Peyer's patch (tissue), 4 donors: ENCODE results near the gene GADD45GIP1. TPM values are rescaled to one million over a fixed set of nuclear protein-coding genes. Genes with fewer than 3 reads are reported as not detected.
"Not testable (repeated sequence)": the region's sequence is repeated elsewhere in the genome, so short reads cannot be mapped to it uniquely, and the experiment has no call there.

Source experiments
- DNase-seq, 3 donors: peaks; one replicate each; pipeline ENCODE4 v3.0.0-alpha.2; 2017 to 2019
- H3K27ac ChIP-seq, 4 donors: fragments of 200-600 bp; sonication (generic); one replicate each; pipeline ENCODE4 v1.5.1; 2016 to 2019
- H3K27me3 ChIP-seq, 2 donors: fragments of 200-600 bp; sonication (generic); one replicate each; pipeline ENCODE4 v1.5.1; 2019
- H3K36me3 ChIP-seq, 3 donors: fragments of 200-600 bp; sonication (generic); one replicate each; pipeline ENCODE4 v1.5.1; 2016 to 2019
- H3K4me1 ChIP-seq, 4 donors: fragments of 200-600 bp; sonication (generic); one replicate each; pipeline ENCODE4 v1.5.1; 2016 to 2019
- H3K4me3 ChIP-seq, 4 donors: fragments of 200-600 bp; sonication (generic); 1 replicate in 3 of 4; 2 replicates in 1 of 4; pipeline ENCODE4 v1.5.1; 2016 to 2019; ENCODE audit warnings: mild to moderate bottlenecking in 1 of 4
- H3K9me3 ChIP-seq, 4 donors: fragments of 200-600 bp; sonication (generic); one replicate each; pipeline ENCODE4 v1.5.1; 2016 to 2019; ENCODE audit warnings: mild to moderate bottlenecking in 1 of 4
- POLR2A ChIP-seq, 2 donors: fragments of 450-650 bp; IDR thresholded peaks; one replicate each; pipeline ENCODE4 v1.5.1; 2017; ENCODE audit warnings: antibody characterized with exemption in 2 of 2, mild to moderate bottlenecking in 2 of 2, moderate library complexity in 2 of 2
- total RNA-seq, 4 donors: library from RNA; depleted of rRNA; stranded (reverse); fragments of >200 nt; gene quantifications; one replicate each; pipeline ENCODE4 v1.1.0, GENCODE V29; 2016
- TF ChIP-seq, protein P1 (sequence below), 6 experiments: fragments of 450-650 bp in 4 of 6; fragments of 200-600 bp in 2 of 6; sonication (generic) in 1 of 6; IDR thresholded peaks; one replicate each; pipeline ENCODE4 v1.5.1; 2017 to 2019; ENCODE audit warnings: antibody characterized with exemption in 6 of 6, mild to moderate bottlenecking in 3 of 6, moderate library complexity in 1 of 6

GADD45GIP1 gene
- total RNA-seq, 4 donors from 2014 or later: 12.5 to 43.7 (median 15.6) TPM

DNA sequence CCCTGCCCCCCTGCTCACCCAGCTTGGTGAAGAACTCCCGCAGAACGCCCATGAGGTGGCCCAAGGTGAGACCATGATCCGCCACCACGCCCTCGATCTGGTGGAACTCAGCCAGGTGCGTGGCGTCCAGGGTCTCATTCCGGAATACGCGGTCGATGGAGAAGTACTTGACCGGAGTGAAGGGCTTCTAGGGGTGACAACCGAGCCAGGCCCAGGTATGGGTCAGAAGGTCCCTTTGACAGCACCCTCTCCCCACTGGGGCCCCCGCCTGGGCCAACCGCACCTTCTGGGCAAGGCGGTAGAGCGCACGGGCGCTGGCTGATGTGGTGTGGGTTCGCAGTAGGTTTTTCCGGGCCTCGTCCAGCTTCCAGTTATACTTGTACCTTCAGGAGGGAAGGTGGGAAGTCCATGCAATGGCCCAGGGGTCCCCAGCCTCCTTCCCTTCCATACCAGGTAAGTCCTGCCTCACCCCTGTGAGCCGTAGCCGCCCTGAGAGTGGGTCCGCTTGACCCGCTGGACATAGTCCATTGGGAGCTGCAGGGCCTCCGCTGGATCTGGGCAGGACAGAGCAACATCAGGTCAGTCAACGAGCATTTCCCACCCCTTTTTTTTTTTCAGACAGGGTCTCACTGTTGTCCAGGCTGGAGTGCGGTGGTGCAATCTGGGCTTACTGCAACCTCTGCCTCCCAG lies 32.3 kb downstream of the GADD45GIP1 start:
- Histone ChIP-seq H3K27ac (no peak overlapping the region), H3K27me3 (no peaks in the 10 kb centered on the region), H3K4me3 (no peak overlapping the region), H3K4me1 (peaks cover 0 to 7% (median 0%) of the 10 kb centered on the region in 4 donors), H3K36me3 (peaks cover 0 to 74% (median 0%) of the 10 kb centered on the region in 3 donors), H3K9me3 (no peaks in the 10 kb centered on the region)
- no peak for DNase-seq
- TF ChIP-seq POLR2A (IDR thresholded peaks at IDR 0.05): no peak
- TF ChIP-seq, protein P1, sequence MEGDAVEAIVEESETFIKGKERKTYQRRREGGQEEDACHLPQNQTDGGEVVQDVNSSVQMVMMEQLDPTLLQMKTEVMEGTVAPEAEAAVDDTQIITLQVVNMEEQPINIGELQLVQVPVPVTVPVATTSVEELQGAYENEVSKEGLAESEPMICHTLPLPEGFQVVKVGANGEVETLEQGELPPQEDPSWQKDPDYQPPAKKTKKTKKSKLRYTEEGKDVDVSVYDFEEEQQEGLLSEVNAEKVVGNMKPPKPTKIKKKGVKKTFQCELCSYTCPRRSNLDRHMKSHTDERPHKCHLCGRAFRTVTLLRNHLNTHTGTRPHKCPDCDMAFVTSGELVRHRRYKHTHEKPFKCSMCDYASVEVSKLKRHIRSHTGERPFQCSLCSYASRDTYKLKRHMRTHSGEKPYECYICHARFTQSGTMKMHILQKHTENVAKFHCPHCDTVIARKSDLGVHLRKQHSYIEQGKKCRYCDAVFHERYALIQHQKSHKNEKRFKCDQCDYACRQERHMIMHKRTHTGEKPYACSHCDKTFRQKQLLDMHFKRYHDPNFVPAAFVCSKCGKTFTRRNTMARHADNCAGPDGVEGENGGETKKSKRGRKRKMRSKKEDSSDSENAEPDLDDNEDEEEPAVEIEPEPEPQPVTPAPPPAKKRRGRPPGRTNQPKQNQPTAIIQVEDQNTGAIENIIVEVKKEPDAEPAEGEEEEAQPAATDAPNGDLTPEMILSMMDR (IDR thresholded peaks at IDR 0.05): no peak

DNA sequence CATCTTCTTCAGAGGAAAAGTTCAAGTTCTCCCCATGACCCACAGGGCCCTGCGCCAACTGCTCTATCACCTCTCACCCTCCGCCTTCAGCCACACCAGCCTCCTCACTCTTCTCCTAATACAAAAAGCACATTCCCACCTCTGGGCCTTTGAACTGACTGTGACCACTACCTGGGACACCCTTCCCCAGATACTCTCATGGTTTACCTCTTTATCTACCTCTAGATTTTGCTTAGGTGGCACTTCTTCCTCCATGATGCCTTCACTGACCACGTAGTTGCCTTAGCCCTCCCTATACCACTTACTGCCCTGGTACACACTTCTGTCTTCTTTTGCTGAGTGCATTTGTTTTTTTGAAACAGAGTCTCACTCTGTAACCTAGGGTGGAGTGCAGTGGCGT lies 34.1 kb downstream of the GADD45GIP1 start:
- H3K27me3 ChIP-seq: no peaks in the 10 kb centered on the region
- no peak overlapping the region for H3K27ac ChIP-seq
- peaks cover 0 to 57% (median 0%) of the 10 kb centered on the region in 3 donors for H3K36me3 ChIP-seq
- no peak overlapping the region for H3K4me3 ChIP-seq
- peaks cover 0 to 14% (median 0%) of the 10 kb centered on the region in 4 donors for H3K4me1 ChIP-seq
- H3K9me3 ChIP-seq: no peaks in the 10 kb centered on the region
- TF ChIP-seq, protein P1 (IDR thresholded peaks at IDR 0.05): no peak
- no peak for TF ChIP-seq POLR2A (IDR thresholded peaks at IDR 0.05)
- no peak for DNase-seq

DNA sequence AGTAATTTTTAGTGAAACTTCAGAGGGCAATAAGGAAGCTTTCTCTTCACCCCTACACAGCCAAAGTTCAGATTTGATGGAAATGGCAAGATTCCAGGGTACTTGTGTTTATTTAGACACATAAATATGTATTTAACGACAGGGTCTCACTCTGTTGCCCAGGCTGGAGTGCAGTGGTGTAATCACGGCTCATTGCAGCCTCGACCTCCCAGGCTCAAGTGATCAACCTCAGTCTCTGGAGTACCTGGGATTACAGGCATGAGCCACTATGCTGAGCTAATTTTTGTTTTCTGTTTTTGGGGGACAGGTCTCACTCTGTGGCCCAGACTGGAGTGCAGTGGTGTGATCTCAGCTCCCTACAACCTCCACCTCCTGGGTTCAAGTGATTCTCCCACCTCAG lies 36.0 kb downstream of the GADD45GIP1 start:
- no peaks in the 10 kb centered on the region for H3K27me3 ChIP-seq
- peaks cover 0 to 40% (median 0%) of the 10 kb centered on the region in 3 donors for H3K36me3 ChIP-seq
- no peak overlapping the region for H3K4me3 ChIP-seq
- no peak for DNase-seq
- no peak for TF ChIP-seq POLR2A (IDR thresholded peaks at IDR 0.05)
- TF ChIP-seq, protein P1 (IDR thresholded peaks at IDR 0.05): no peak
- no peak overlapping the region for H3K27ac ChIP-seq
- no peaks in the 10 kb centered on the region for H3K9me3 ChIP-seq
- peaks cover 0 to 14% (median 0%) of the 10 kb centered on the region in 4 donors for H3K4me1 ChIP-seq

DNA sequence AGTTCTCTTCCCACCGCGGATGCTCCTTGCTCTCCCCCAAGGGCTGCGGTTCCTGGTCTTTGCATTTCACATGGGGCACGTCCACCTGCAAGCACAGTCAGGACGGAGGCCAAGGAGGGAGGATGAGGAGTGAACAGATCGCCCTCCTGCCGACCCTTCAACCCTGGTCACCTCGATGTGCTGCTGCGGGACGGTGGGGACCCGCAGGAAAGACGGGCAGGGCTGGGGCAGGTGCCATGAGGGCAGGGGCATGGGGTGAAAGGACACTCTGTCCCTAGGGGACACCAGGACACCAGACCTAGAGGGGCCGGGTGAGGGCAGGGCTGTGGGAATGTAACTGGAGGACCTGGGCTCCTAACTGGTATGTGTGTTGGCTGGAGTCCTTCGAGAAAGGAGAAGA lies 38.8 kb downstream of the GADD45GIP1 start:
- H3K36me3 ChIP-seq: peaks cover 0 to 12% (median 0%) of the 10 kb centered on the region in 3 donors
- DNase-seq: no peak
- TF ChIP-seq, protein P1 (IDR thresholded peaks at IDR 0.05): no peak
- no peak for TF ChIP-seq POLR2A (IDR thresholded peaks at IDR 0.05)
- no peak overlapping the region for H3K27ac ChIP-seq
- H3K27me3 ChIP-seq: no peaks in the 10 kb centered on the region
- H3K9me3 ChIP-seq: no peaks in the 10 kb centered on the region
- peaks cover 0 to 22% (median 3%) of the 10 kb centered on the region in 4 donors for H3K4me1 ChIP-seq
- H3K4me3 ChIP-seq: no peak overlapping the region

DNA sequence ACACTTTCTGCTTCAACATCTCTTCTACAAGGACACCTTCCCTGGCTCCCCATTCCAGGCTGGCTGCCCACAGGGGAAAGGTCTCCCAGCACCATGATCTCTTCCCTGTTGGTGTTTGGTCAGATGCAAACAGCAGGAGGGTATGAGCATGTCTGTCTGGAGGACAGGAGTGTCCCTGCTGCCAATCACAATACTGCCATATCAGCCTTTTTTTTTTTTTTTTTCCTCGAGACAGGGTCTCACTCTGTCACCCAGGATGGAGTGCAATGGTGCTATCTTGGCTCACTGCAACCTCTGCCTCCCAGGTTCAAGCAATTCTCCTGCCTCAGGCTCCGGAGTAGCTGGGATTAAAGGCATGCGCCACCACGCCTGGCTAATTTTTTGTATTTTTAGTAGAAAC lies 41.2 kb downstream of the GADD45GIP1 start:
- H3K36me3 ChIP-seq, H3K9me3 ChIP-seq, H3K27me3 ChIP-seq, DNase-seq, H3K4me3 ChIP-seq, H3K27ac ChIP-seq: not testable (repeated sequence)
- H3K4me1 ChIP-seq: peaks cover 0 to 29% (median 3%) of the 10 kb centered on the region in 4 donors

DNA sequence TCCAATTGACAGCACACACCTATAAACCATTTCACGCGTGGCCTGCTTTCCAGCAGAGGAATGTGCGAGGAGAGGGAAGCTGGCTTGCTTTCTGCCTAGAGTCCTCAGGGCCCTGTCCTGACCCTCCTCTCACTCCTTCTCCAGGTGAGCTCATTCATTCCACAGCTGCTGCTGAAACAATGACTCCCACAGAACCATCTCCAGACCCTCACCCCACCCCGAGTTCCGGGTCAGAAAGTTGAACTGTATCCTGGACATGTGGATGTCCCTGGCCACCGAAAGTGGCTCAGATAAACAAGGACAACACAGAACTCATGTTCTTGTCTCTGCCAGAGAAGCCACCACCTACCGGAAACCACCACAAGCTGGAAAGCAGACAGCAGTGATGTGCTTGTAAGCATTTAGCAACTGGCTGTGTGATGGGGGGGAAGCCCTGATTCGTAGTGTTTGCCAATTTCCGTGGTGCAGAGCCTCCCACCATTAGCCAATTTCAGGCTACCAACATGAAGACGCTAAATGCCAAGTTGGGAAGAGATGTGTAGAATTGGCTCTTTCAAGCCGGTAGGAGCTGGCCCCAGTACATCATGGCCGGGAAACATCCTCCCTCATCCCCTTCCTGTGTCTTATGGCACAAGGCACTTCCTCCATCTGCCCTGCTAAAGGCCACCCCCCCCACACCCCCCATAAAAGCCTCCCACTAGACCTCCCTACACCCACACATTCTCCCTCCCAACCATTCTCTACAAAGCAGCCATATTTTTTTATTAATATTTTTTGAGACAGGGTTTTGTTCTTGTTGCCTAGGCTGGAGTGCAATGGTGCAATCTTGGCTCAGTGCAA lies 43.0 kb downstream of the GADD45GIP1 start:
- H3K4me3 ChIP-seq: no peak overlapping the region
- DNase-seq: peak in 2 of 3 donors; percentile 61 to 80
- H3K4me1 ChIP-seq: peaks cover 0 to 23% (median 3%) of the 10 kb centered on the region in 4 donors
- no peaks in the 10 kb centered on the region for H3K9me3 ChIP-seq
- H3K27me3 ChIP-seq: no peaks in the 10 kb centered on the region
- peak overlapping the region; percentile 53 to 74 (median 66) for H3K27ac ChIP-seq
- TF ChIP-seq POLR2A (IDR thresholded peaks at IDR 0.05): no peak
- TF ChIP-seq, protein P1 (IDR thresholded peaks at IDR 0.05): no peak
- H3K36me3 ChIP-seq: no peaks in the 10 kb centered on the region
